ENCODE measurements around the gene LENEP.

LENEP gene

DNA sequence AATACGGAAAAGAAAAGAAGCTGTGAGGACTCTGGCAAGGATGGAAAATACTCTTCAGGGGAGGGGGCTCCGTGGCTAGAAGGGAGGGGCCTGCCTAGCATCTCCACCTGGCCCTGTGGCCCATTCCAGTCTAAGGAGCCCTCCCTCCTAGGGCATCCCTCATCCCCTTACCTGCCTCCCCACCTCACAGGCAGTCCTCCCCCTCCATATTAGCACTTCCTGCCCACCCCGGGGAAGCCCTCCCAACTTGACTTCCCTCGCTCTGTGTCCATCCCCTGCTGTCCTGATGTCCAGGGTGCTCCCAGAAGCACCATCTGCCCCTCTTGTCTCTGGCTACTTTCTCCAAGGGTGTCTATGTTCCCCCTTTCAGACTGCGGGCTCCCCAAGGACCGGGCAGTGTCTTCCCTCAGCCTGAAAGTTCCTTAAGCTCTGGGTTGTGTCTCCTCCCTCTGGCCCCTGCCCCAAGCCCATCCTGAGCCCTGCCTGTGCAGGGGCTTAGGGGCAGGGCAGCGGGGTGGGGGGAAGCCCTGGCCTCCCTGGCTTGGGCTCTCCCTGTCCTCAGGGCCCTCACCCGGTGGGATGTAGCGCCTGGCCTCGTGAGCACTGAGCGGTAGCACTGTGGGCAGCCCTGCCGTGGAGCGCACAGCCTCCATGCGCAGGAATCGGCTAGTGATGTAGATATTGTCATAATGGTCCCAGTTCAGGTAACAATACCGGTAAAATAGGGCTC, 36.3 kb downstream of the LENEP start:
- TF ChIP-seq EZH2phosphoT487 (IDR thresholded peaks at IDR 0.05; ENCODE audit: borderline replicate concordance), result no peak
- TF ChIP-seq, protein P1, sequence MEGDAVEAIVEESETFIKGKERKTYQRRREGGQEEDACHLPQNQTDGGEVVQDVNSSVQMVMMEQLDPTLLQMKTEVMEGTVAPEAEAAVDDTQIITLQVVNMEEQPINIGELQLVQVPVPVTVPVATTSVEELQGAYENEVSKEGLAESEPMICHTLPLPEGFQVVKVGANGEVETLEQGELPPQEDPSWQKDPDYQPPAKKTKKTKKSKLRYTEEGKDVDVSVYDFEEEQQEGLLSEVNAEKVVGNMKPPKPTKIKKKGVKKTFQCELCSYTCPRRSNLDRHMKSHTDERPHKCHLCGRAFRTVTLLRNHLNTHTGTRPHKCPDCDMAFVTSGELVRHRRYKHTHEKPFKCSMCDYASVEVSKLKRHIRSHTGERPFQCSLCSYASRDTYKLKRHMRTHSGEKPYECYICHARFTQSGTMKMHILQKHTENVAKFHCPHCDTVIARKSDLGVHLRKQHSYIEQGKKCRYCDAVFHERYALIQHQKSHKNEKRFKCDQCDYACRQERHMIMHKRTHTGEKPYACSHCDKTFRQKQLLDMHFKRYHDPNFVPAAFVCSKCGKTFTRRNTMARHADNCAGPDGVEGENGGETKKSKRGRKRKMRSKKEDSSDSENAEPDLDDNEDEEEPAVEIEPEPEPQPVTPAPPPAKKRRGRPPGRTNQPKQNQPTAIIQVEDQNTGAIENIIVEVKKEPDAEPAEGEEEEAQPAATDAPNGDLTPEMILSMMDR (conservative IDR thresholded peaks at IDR 0.05; ENCODE audit: low read length), result no peak
- Histone ChIP-seq H3K4me3 (ENCODE audit: low read length, poor library complexity, severe bottlenecking) (no peak overlapping the region), H3K9me3 (ENCODE audit: insufficient read depth, low read depth, low read length) (no peaks in the 10 kb centered on the region), H3K27me3 (ENCODE audit: insufficient read depth, low read length, poor library complexity, severe bottlenecking) (no peaks in the 10 kb centered on the region), H3F3A (ENCODE audit: low read depth) (no peaks in the 10 kb centered on the region), H3K9me2 (replicated peaks; ENCODE audit: low read depth, low read length) (no peaks in the 10 kb centered on the region), H3K4me1 (ENCODE audit: insufficient read depth, low read length, poor library complexity, severe bottlenecking) (no peaks in the 10 kb centered on the region), H3K9ac (ENCODE audit: low read depth, low read length, poor library complexity, severe bottlenecking) (no peak overlapping the region), H4K20me1 (ENCODE audit: insufficient read depth, low read length, poor library complexity, severe bottlenecking) (no peaks in the 10 kb centered on the region), H2AFZ (ENCODE audit: low read length) (no peak overlapping the region), H3K79me2 (ENCODE audit: insufficient read depth, low read length) (no peaks in the 10 kb centered on the region), H3K4me2 (ENCODE audit: low read depth, low read length, poor library complexity, severe bottlenecking) (no peak overlapping the region), H3K36me3 (ENCODE audit: insufficient read depth, low read length) (no peaks in the 10 kb centered on the region)

DNA sequence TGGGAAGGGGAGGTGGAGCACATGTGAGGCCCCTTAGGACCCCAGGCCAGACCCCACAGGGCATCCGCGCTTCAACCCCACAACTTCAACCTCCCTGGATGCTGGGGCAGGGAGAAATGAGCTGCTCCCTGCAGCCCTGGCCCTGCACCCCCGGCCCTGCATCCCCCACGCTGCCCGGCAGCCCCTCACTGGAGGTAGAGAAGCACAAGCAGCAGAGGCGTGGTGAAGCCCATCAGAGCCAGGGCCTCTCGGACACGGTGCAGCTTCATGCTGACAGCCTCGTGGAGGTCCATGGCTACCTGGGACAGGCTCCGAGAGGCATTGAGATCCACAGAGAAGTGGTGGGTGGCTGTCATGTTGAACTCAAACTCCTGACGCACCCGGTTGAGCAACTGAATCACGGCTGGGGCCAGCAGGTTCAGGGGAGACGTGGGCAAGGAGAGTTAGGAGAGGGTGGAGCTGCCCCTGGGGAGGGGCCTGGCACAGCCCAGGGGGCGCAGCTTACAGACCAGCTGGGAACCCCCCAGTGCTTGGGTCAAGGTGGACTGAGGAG, 36.9 kb downstream of the LENEP start:
- no peaks in the 10 kb centered on the region for H3F3A ChIP-seq (ENCODE audit: low read depth)
- H3K9me2 ChIP-seq (replicated peaks; ENCODE audit: low read depth, low read length), result no peaks in the 10 kb centered on the region
- H3K9me3 ChIP-seq (ENCODE audit: insufficient read depth, low read depth, low read length), result no peaks in the 10 kb centered on the region
- H3K9ac ChIP-seq (ENCODE audit: low read depth, low read length, poor library complexity, severe bottlenecking), result no peak overlapping the region
- H3K27me3 ChIP-seq (ENCODE audit: insufficient read depth, low read length, poor library complexity, severe bottlenecking), result no peaks in the 10 kb centered on the region
- H4K20me1 ChIP-seq (ENCODE audit: insufficient read depth, low read length, poor library complexity, severe bottlenecking), result no peaks in the 10 kb centered on the region
- no peak overlapping the region for H3K4me2 ChIP-seq (ENCODE audit: low read depth, low read length, poor library complexity, severe bottlenecking)
- H3K4me3 ChIP-seq (ENCODE audit: low read length, poor library complexity, severe bottlenecking), result no peak overlapping the region
- H3K79me2 ChIP-seq (ENCODE audit: insufficient read depth, low read length), result no peaks in the 10 kb centered on the region
- H2AFZ ChIP-seq (ENCODE audit: low read length), result no peak overlapping the region
- no peaks in the 10 kb centered on the region for H3K36me3 ChIP-seq (ENCODE audit: insufficient read depth, low read length)
- H3K4me1 ChIP-seq (ENCODE audit: insufficient read depth, low read length, poor library complexity, severe bottlenecking), result no peaks in the 10 kb centered on the region
- TF ChIP-seq, protein P1 (conservative IDR thresholded peaks at IDR 0.05; ENCODE audit: low read length), result no peak
- TF ChIP-seq EZH2phosphoT487 (IDR thresholded peaks at IDR 0.05; ENCODE audit: borderline replicate concordance), result no peak

DNA sequence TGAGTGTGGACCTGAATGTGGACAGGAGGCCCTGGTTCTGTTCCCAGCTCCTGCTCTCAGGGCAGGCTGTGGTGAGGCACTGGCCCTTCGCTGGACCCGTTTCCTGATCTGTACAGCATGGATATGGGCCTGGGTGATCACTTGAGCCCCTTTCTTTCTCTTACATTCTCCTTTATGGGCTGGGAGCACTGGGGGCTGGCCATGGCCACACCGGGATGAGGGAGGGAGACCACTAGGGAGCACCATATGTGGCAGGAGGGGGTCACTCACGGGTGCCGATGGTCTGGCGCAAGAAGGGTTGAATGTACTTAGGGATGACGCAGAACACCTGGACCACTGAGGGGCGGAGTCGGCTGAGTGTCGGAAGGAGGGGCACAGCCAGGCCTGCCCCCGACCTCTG, 37.5 kb downstream of the LENEP start:
- H3F3A ChIP-seq (ENCODE audit: low read depth), result no peaks in the 10 kb centered on the region
- H3K4me2 ChIP-seq (ENCODE audit: low read depth, low read length, poor library complexity, severe bottlenecking), result no peak overlapping the region
- no peaks in the 10 kb centered on the region for H3K79me2 ChIP-seq (ENCODE audit: insufficient read depth, low read length)
- TF ChIP-seq EZH2phosphoT487 (IDR thresholded peaks at IDR 0.05; ENCODE audit: borderline replicate concordance), result no peak
- TF ChIP-seq, protein P1 (conservative IDR thresholded peaks at IDR 0.05; ENCODE audit: low read length), result no peak
- no peaks in the 10 kb centered on the region for H3K27me3 ChIP-seq (ENCODE audit: insufficient read depth, low read length, poor library complexity, severe bottlenecking)
- H3K4me3 ChIP-seq (ENCODE audit: low read length, poor library complexity, severe bottlenecking), result no peak overlapping the region
- H3K4me1 ChIP-seq (ENCODE audit: insufficient read depth, low read length, poor library complexity, severe bottlenecking), result no peaks in the 10 kb centered on the region
- no peak overlapping the region for H2AFZ ChIP-seq (ENCODE audit: low read length)
- H4K20me1 ChIP-seq (ENCODE audit: insufficient read depth, low read length, poor library complexity, severe bottlenecking), result no peaks in the 10 kb centered on the region
- no peaks in the 10 kb centered on the region for H3K36me3 ChIP-seq (ENCODE audit: insufficient read depth, low read length)
- no peak overlapping the region for H3K9ac ChIP-seq (ENCODE audit: low read depth, low read length, poor library complexity, severe bottlenecking)
- H3K9me3 ChIP-seq (ENCODE audit: insufficient read depth, low read depth, low read length), result no peaks in the 10 kb centered on the region
- H3K9me2 ChIP-seq (replicated peaks; ENCODE audit: low read depth, low read length), result no peaks in the 10 kb centered on the region
